Measurements from ENCODE around the gene BTBD2. TPM values are rescaled to one million over a fixed set of nuclear protein-coding genes. Genes with fewer than 3 reads are reported as not detected.

Gene BTBD2
- total RNA-seq, 1 donor from 2014 or later, result 118 TPM

DNA sequence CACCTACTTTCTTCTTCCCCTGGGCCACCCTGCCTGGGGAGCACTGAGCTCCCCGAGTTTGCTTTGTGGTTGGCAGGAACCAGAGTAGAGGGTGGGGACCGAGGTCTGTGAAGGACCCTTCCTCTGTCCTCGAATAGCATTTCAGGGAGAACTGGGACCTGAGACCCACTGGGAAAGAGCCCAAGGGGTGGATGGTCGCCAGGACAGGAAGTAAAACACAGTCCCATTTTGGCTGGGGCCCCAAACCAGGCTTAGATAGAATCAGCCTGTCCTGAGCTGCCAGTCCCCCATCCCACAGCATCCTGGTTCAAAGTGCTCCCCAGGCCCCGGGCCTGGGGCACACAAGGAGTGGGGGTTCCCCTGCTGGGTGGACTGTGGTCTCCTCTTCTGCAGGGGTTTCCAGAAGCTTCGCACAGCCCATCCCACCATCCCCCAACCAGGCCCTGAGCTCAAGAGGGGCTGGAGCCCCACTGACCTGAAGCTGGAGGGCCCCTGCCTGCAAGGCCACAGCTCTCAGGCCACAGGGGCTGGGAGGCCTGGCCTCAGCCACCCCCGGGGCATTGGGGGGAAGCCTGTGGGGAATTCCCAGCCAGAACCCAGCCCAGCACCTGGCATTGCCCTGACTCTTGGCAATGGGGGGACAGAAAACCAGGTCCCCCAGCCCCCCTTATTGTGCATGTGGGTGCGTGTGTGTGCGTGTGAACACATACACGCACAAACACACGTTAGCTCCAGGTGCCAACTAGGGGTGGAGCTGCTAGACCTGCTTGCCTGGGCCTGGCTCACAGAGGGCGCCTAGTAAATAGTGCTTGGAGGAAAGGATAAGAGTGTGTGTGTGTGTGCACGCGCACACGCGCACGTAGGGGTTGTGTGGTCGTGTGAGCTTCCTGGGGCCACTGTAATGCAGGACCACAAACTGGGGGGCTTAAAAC lies 36.5 kb upstream of the BTBD2 start:
- peaks cover 23% of the 10 kb centered on the region for H3K4me1 Mint-ChIP-seq
- peak overlapping the region; percentile 71 for H3K4me3 Mint-ChIP-seq
- no peaks in the 10 kb centered on the region for H3K36me3 Mint-ChIP-seq
- H3K27me3 Mint-ChIP-seq (ENCODE audit: low read depth), result no peaks in the 10 kb centered on the region
- no peaks in the 10 kb centered on the region for H3K9me3 Mint-ChIP-seq
- peak overlapping the region; percentile 66 for H3K27ac Mint-ChIP-seq
- TF ChIP-seq CTCF (IDR thresholded peaks at IDR 0.05; ENCODE audit: unreplicated experiment), result no peak
- DNase-seq (ENCODE audit: low spot score in 2 of 2, unreplicated experiment in 2 of 2), result no peak

DNA sequence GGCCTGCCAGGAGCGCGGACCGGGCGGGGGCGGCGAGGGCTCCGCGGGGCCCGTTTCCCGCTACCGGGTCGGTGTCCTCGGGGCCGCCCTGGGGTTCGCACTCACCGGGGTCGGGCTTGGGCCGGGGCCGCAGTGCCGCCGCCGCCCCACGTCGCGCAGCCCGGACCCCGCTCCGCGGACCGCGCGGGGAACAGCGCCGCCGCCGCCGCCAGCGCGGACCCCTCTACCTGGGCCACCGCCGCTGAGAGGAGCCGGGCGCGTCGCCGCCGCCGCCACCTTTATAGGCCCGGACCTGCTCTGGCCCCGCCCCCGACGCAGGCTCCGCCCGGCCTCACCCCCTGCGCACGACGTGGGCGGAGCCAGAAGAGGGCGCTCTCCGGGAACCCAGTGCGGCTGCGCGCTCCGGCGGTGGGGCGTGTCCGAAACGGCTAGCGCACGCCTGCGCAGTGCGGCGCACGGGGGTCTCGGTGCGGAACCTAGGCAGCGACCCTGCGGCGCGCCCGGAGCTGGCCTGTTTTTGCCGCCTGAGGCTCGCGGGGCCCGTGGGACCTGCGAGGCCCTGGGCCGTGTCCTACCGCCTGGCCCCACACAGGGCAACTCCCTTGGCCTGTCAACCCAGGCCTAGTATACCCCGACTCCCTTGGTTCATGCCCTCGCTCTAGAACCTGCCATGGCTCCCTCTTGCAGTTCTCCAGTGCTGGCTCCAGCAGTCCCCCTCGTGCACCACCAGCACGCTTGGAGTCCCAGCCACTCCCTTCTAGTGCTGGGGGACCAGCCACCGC lies 35.7 kb upstream of the BTBD2 start, which contains the start of gene MKNK2:
MKNK2 (minus strand) TSS at position 254 of the 782 bp plus-strand sequence. CDS start 393 bp downstream, outside the sequence.
- H3K4me3 Mint-ChIP-seq, result peak within 1 kb of the TSS; percentile 80

DNA sequence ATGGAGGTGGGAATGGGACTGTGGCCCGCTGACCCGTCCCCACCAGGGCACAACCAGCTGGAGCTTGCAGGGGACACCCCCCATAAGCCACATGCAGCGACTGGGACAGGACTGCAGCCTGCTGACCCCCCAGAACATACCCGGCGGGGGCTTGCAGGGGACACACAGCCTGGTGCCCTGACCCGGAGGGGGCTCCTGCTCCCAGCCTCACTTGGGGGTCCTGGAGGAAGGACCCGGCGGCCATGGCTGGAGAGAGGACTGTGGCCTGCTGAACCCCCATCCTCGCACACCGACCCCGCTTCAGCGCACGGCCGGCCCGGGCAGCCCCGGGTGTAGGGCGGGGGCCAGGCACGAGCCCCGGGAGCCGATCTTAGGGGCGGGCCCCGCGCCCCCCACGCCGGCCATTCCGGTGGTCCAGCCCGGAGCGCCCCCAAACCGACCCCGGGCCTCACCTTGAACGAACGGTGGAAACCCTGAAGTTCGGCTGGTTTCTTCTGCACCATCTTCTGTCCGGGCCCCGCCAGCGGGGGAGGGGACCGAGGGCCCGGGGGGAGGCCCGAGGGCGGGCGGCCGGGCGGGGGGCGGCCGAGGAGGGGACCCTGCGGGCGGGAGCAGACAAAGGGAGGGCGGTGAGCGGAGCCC lies 35.0 kb upstream of the BTBD2 start:
- H3K36me3 Mint-ChIP-seq, result no peaks in the 10 kb centered on the region
- H3K9me3 Mint-ChIP-seq, result no peaks in the 10 kb centered on the region
- no peaks in the 10 kb centered on the region for H3K27me3 Mint-ChIP-seq (ENCODE audit: low read depth)
- no peak overlapping the region for H3K27ac Mint-ChIP-seq
- no peak for DNase-seq (ENCODE audit: low spot score in 2 of 2, unreplicated experiment in 2 of 2)
- peak overlapping the region; percentile 80 for H3K4me3 Mint-ChIP-seq
- no peak for TF ChIP-seq CTCF (IDR thresholded peaks at IDR 0.05; ENCODE audit: unreplicated experiment)
- peaks cover 14% of the 10 kb centered on the region for H3K4me1 Mint-ChIP-seq

More for the DNA sequence above, 35.7 kb upstream of the BTBD2 start, which contains the start of gene MKNK2:
- no peaks in the 10 kb centered on the region for H3K27me3 Mint-ChIP-seq (ENCODE audit: low read depth)
- H3K27ac Mint-ChIP-seq, result peak within 1 kb of the TSS; percentile 66
- no peaks in the 10 kb centered on the region for H3K36me3 Mint-ChIP-seq
- peaks cover 18% of the 10 kb centered on the region for H3K4me1 Mint-ChIP-seq
- DNase-seq (ENCODE audit: low spot score in 2 of 2, unreplicated experiment in 2 of 2), result peak; percentile 97 to 99
- peak; percentile 50 for TF ChIP-seq CTCF (IDR thresholded peaks at IDR 0.05; ENCODE audit: unreplicated experiment)
- no peaks in the 10 kb centered on the region for H3K9me3 Mint-ChIP-seq

DNA sequence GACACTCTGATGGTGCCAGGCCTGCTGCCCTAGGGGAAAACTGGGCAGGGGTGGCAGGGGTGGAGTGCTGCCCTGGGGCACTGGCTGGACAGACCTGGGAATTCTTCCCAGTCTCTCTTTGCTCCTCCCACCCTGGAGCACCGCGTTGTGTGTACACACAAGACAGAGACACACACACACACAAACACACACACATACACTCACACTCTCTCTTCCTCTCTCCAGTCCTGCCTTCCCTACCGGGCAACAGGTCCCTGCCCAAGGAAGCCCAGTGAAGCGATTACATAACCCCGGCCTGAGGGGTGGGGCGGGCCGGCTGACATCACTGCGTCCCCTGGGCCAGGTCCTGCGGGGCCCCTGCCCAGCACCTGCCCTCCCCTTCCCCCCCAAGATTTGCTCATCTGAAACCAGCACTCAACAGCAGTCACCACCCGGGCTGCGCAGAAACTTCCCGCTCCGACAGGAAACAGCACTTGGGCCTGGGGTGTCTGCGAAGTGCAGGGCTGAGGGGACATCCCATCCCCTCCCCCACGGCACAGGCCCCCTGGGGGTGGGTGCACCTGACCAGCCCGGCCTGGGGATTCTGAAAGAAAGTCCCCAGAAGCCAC lies 34.3 kb upstream of the BTBD2 start:
- Mint-ChIP-seq H3K27me3 (ENCODE audit: low read depth) (no peaks in the 10 kb centered on the region), H3K4me3 (peak overlapping the region; percentile 80), H3K27ac (peak overlapping the region; percentile 82), H3K9me3 (no peaks in the 10 kb centered on the region), H3K36me3 (no peaks in the 10 kb centered on the region), H3K4me1 (peaks cover 12% of the 10 kb centered on the region)
- TF ChIP-seq CTCF (IDR thresholded peaks at IDR 0.05; ENCODE audit: unreplicated experiment), result no peak
- no peak for DNase-seq (ENCODE audit: low spot score in 2 of 2, unreplicated experiment in 2 of 2)
